SK-N-SH treated with all-trans-retinoic acid at 6 μM for 48 hours (cell line): ENCODE results near the gene CRYGC.

Source experiments
- ATAC-seq: fragments of 200-7000 bp; cut with Tn5 transposase; 3 replicates; pipeline ENCODE4 v1.9.1; 2020; ENCODE audit warnings: mild to moderate bottlenecking, moderate library complexity
- ARNTL ChIP-seq: fragments of 450-650 bp; formaldehyde crosslinking; IDR thresholded peaks from 2 replicates; pipeline ENCODE4 v1.5.0; 2020; ENCODE audit warnings: low read depth, mild to moderate bottlenecking, moderate library complexity, borderline replicate concordance
- BACH2 ChIP-seq: fragments of 250-450 bp; sonication (Bioruptor Pico); IDR thresholded peaks from 2 replicates; pipeline ENCODE4 v1.9.0; 2021; ENCODE audit warnings: mild to moderate bottlenecking, borderline replicate concordance
- CSDC2 ChIP-seq: fragments of 250-450 bp; sonication (Bioruptor Pico); IDR thresholded peaks from 2 replicates; pipeline ENCODE4 v1.5.0; 2020; ENCODE audit warnings: mild to moderate bottlenecking, moderate library complexity
- CSRNP3 ChIP-seq: fragments of 250-450 bp; sonication (Bioruptor Pico); IDR thresholded peaks from 2 replicates; pipeline ENCODE4 v1.5.1; 2021; ENCODE audit warnings: mild to moderate bottlenecking, moderate library complexity
- ESRRG ChIP-seq: fragments of 250-450 bp; sonication (Bioruptor Pico); IDR thresholded peaks from 2 replicates; pipeline ENCODE4 v1.6.1; 2021; ENCODE audit warnings: mild to moderate bottlenecking
- GLIS3 ChIP-seq: fragments of 250-450 bp; sonication (Bioruptor Pico); IDR thresholded peaks from 2 replicates; pipeline ENCODE4 v1.5.0; 2020; ENCODE audit warnings: mild to moderate bottlenecking, moderate library complexity
- ISL1 ChIP-seq: fragments of 250-450 bp; sonication (Bioruptor Pico); IDR thresholded peaks from 2 replicates; pipeline ENCODE4 v2.1.2; 2022; ENCODE audit warnings: mild to moderate bottlenecking, moderate library complexity
- PATZ1 ChIP-seq: fragments of 250-450 bp; sonication (Bioruptor Pico); IDR thresholded peaks from 2 replicates; pipeline ENCODE4 v1.8.0; 2020; ENCODE audit warnings: mild to moderate bottlenecking, moderate library complexity, borderline replicate concordance
- POU6F1 ChIP-seq: fragments of 250-450 bp; sonication (Bioruptor Pico); IDR thresholded peaks from 2 replicates; pipeline ENCODE4 v1.8.0; 2021; ENCODE audit warnings: low read depth, mild to moderate bottlenecking, moderate library complexity, borderline replicate concordance
- PPARA ChIP-seq: fragments of 250-450 bp; sonication (Bioruptor Pico); IDR thresholded peaks from 2 replicates; pipeline ENCODE4 v1.5.0; 2020; ENCODE audit warnings: mild to moderate bottlenecking, borderline replicate concordance
- SNAI2 ChIP-seq: fragments of 250-450 bp; sonication (Bioruptor Pico); IDR thresholded peaks from 2 replicates; pipeline ENCODE4 v1.5.0; 2020; ENCODE audit warnings: mild to moderate bottlenecking, moderate library complexity
- TCF4 ChIP-seq: fragments of 250-450 bp; sonication (Bioruptor Pico); IDR thresholded peaks from 2 replicates; pipeline ENCODE4 v1.8.0; 2021; ENCODE audit warnings: mild to moderate bottlenecking, moderate library complexity, borderline replicate concordance
- TOX ChIP-seq: fragments of 250-450 bp; sonication (Bioruptor Pico); IDR thresholded peaks from 2 replicates; pipeline ENCODE4 v1.8.0; 2021; ENCODE audit warnings: mild to moderate bottlenecking, moderate library complexity, borderline replicate concordance
- TSHZ2 ChIP-seq: fragments of 250-450 bp; sonication (Bioruptor Pico); IDR thresholded peaks from 2 replicates; pipeline ENCODE4 v1.5.0; 2020; ENCODE audit warnings: mild to moderate bottlenecking, moderate library complexity
- ZC3H10 ChIP-seq: fragments of 250-450 bp; sonication (Bioruptor Pico); IDR thresholded peaks from 2 replicates; pipeline ENCODE4 v1.5.1; 2021; ENCODE audit warnings: mild to moderate bottlenecking, moderate library complexity
- ZFP3 ChIP-seq: fragments of 250-450 bp; sonication (Bioruptor Pico); IDR thresholded peaks from 2 replicates; pipeline ENCODE4 v1.5.0; 2020; ENCODE audit warnings: mild to moderate bottlenecking, moderate library complexity
- ZNF70 ChIP-seq: fragments of 450-650 bp; formaldehyde crosslinking; IDR thresholded peaks from 2 replicates; pipeline ENCODE4 v1.5.0; 2020; ENCODE audit warnings: mild to moderate bottlenecking, moderate library complexity
- ZNF8 ChIP-seq: fragments of 450-650 bp; formaldehyde crosslinking; IDR thresholded peaks from 2 replicates; pipeline ENCODE4 v1.5.0; 2020; ENCODE audit warnings: mild to moderate bottlenecking, moderate library complexity

CRYGC gene

GRCh38 chr2:208097313-208097712 is 32.3 kb downstream of the CRYGC start (continued):
- no peak for TF ChIP-seq TSHZ2 (CRISPR knock-in tag)
- no peak for TF ChIP-seq ISL1
- TF ChIP-seq ZNF70: no peak

GRCh38 chr2:208096080-208096479 is 33.5 kb downstream of the CRYGC start:
- ATAC-seq: no peak
- TF ChIP-seq TSHZ2 (CRISPR knock-in tag) (no peak), ISL1 (no peak), ZC3H10 (CRISPR knock-in tag) (no peak), PATZ1 (no peak), ESRRG (no peak), TOX (CRISPR knock-in tag) (no peak), PPARA (no peak)
- TF ChIP-seq, all 23 proteins: peak for 0

GRCh38 chr2:208093128-208093527 is 36.5 kb downstream of the CRYGC start:
- ATAC-seq: no peak
- TF ChIP-seq TCF4 (CRISPR knock-in tag) (peak; percentile 63), CSDC2 (CRISPR knock-in tag) (no peak)

- no peak for ATAC-seq
- TF ChIP-seq PPARA (no peak), SNAI2 (CRISPR knock-in tag) (no peak), BACH2 (CRISPR knock-in tag) (no peak), ZFP3 (no peak), TCF4 (CRISPR knock-in tag) (no peak), GLIS3 (no peak), ARNTL (CRISPR knock-in tag) (no peak), CSDC2 (CRISPR knock-in tag) (no peak), ZNF8 (CRISPR knock-in tag) (no peak), POU6F1 (CRISPR knock-in tag) (no peak), CSRNP3 (CRISPR knock-in tag) (no peak), PATZ1 (no peak)
These were observed 37.4 kb downstream of the CRYGC start for GRCh38 chr2:208092093-208092832.
